HEK293T (cell line): ENCODE results near the gene NIBAN1.

Experiments
- BHLHE40 ChIP-seq: fragments of 450-650 bp; IDR thresholded peaks from 2 replicates; pipeline ENCODE4 v1.6.1; 2016; ENCODE audit warnings: mild to moderate bottlenecking, moderate library complexity, borderline replicate concordance
- FOXA1 ChIP-seq: fragments of 450-650 bp; IDR thresholded peaks from 2 replicates; pipeline ENCODE4 v1.6.1; 2016; ENCODE audit warnings: mild to moderate bottlenecking
- FOXK2 ChIP-seq: fragments of 450-650 bp; IDR thresholded peaks from 2 replicates; pipeline ENCODE4 v1.6.1; 2016; ENCODE audit warnings: mild to moderate bottlenecking
- FOXM1 ChIP-seq: fragments of 450-650 bp; IDR thresholded peaks from 2 replicates; pipeline ENCODE4 v1.6.1; 2017; ENCODE audit warnings: mild to moderate bottlenecking, borderline replicate concordance
- L3MBTL2 ChIP-seq: fragments of 450-650 bp; conservative IDR thresholded peaks from 2 replicates; pipeline ENCODE4 v1.6.1; 2016; ENCODE audit warnings: mild to moderate bottlenecking
- PKNOX1 ChIP-seq: fragments of 450-650 bp; IDR thresholded peaks from 2 replicates; pipeline ENCODE4 v1.6.1; 2016
- SP1 ChIP-seq: fragments of 450-650 bp; IDR thresholded peaks from 2 replicates; pipeline ENCODE4 v1.6.1; 2017
- SUZ12 ChIP-seq: fragments of 450-650 bp; IDR thresholded peaks from 2 replicates; pipeline ENCODE4 v1.6.1; 2016; ENCODE audit warnings: mild to moderate bottlenecking
- TARDBP ChIP-seq: fragments of 450-650 bp; IDR thresholded peaks from 2 replicates; pipeline ENCODE4 v1.6.1; 2016

- TF ChIP-seq FOXM1 (no peak), SUZ12 (no peak), TARDBP (no peak), FOXK2 (no peak), SP1 (no peak), FOXA1 (no peak), PKNOX1 (no peak), BHLHE40 (no peak), L3MBTL2 (no peak)
These were observed 1.8 kb downstream of the NIBAN1 start for GRCh38 chr1:184972315-184973055.
